ENCODE data around the gene IP6K3. TPM values are rescaled to one million over a fixed set of nuclear protein-coding genes. Genes with fewer than 3 reads are reported as not detected.

The IP6K3 gene
- polyA plus RNA-seq, 1 of the 3 experiments (the other 2 are of a cell fraction): 0.21 TPM

DNA sequence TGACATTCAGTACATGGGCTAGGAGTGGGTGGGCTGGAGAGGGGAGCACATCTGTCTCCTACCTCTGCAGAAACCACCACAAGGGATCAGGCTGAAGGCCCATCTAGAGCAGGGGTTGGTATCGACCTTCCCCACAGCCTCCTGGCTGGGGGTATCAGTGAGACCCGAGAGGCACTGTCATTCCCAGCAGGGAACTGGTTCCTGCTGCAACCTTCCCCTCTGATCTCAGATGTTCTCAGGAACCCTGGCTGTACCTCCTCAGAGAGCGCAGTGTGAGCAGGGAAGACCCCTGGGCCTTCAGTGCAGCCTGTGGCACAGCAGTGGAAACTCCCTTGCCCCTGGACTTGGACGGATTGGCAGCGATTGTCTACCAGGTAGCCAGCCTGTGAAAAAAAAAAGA is 7.8 kb downstream of the IP6K3 start:
- Histone ChIP-seq H3K9ac (no peak overlapping the region), H4K20me1 (ENCODE audit: insufficient read depth) (no peaks in the 10 kb centered on the region), H3K4me2 (no peak overlapping the region), H2AFZ (ENCODE audit: low read depth) (no peak overlapping the region), H3K27me3 (ENCODE audit: insufficient read depth) (no peaks in the 10 kb centered on the region), H3K9me2 (no peaks in the 10 kb centered on the region), H3K4me3 (ENCODE audit: low read depth in 2 of 2, low read length in 1 of 2) (no peak overlapping the region), H3K27ac (ENCODE audit: low read depth in 2 of 2, low read length in 1 of 2) (no peak overlapping the region), H3K79me2 (ENCODE audit: insufficient read depth) (no peaks in the 10 kb centered on the region), H3K36me3 (replicated peaks in 1 of 2; ENCODE audit: control insufficient read depth in 1 of 2, insufficient read depth in 2 of 2, low read length in 1 of 2) (no peaks in the 10 kb centered on the region), H3K4me1 (ENCODE audit: control insufficient read depth in 1 of 2, insufficient read depth in 2 of 2, low read depth in 1 of 2, low read length in 1 of 2) (peaks cover 0 to 26% of the 10 kb centered on the region in 2 experiments; a peak in 1 of 4 replicates), H3K9me3 (no peaks in the 10 kb centered on the region), H3F3A (replicated peaks; ENCODE audit: insufficient read depth) (no peaks in the 10 kb centered on the region)
- WGBS (ENCODE audit: low lambda C conversion rate): 79% methylated on average over 4 of the region's 5 CpGs
- TF ChIP-seq, protein P1, sequence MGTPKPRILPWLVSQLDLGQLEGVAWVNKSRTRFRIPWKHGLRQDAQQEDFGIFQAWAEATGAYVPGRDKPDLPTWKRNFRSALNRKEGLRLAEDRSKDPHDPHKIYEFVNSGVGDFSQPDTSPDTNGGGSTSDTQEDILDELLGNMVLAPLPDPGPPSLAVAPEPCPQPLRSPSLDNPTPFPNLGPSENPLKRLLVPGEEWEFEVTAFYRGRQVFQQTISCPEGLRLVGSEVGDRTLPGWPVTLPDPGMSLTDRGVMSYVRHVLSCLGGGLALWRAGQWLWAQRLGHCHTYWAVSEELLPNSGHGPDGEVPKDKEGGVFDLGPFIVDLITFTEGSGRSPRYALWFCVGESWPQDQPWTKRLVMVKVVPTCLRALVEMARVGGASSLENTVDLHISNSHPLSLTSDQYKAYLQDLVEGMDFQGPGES (IDR thresholded peaks at IDR 0.05; ENCODE audit: low read depth, low read length): no peak
- TF ChIP-seq TAF1 (IDR thresholded peaks at IDR 0.05; ENCODE audit: borderline replicate concordance, low read depth, low read length) (no peak), ELF1 (IDR thresholded peaks at IDR 0.05) (no peak), GABPA (IDR thresholded peaks at IDR 0.05; ENCODE audit: low read depth) (no peak), SMC3 (IDR thresholded peaks at IDR 0.05; ENCODE audit: low read depth, low read length) (no peak), TEAD4 (IDR thresholded peaks at IDR 0.05; ENCODE audit: borderline replicate concordance, insufficient read depth) (no peak), FOSL2 (IDR thresholded peaks at IDR 0.05; ENCODE audit: borderline replicate concordance, low read depth) (no peak), TCF12 (IDR thresholded peaks at IDR 0.05) (no peak), SIN3A (IDR thresholded peaks at IDR 0.05; ENCODE audit: borderline replicate concordance, low read depth, low read length) (no peak), JUND (IDR thresholded peaks at IDR 0.05) (no peak), RXRA (IDR thresholded peaks at IDR 0.05; ENCODE audit: borderline replicate concordance, low read depth) (no peak), FOXJ3 (CRISPR knock-in tag; IDR thresholded peaks at IDR 0.05) (no peak), FOXM1 (IDR thresholded peaks at IDR 0.05; ENCODE audit: low read depth) (no peak)
- TF ChIP-seq, protein P2, sequence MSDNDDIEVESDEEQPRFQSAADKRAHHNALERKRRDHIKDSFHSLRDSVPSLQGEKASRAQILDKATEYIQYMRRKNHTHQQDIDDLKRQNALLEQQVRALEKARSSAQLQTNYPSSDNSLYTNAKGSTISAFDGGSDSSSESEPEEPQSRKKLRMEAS (IDR thresholded peaks at IDR 0.05; ENCODE audit: low read depth): no peak
- TF ChIP-seq, protein P3, sequence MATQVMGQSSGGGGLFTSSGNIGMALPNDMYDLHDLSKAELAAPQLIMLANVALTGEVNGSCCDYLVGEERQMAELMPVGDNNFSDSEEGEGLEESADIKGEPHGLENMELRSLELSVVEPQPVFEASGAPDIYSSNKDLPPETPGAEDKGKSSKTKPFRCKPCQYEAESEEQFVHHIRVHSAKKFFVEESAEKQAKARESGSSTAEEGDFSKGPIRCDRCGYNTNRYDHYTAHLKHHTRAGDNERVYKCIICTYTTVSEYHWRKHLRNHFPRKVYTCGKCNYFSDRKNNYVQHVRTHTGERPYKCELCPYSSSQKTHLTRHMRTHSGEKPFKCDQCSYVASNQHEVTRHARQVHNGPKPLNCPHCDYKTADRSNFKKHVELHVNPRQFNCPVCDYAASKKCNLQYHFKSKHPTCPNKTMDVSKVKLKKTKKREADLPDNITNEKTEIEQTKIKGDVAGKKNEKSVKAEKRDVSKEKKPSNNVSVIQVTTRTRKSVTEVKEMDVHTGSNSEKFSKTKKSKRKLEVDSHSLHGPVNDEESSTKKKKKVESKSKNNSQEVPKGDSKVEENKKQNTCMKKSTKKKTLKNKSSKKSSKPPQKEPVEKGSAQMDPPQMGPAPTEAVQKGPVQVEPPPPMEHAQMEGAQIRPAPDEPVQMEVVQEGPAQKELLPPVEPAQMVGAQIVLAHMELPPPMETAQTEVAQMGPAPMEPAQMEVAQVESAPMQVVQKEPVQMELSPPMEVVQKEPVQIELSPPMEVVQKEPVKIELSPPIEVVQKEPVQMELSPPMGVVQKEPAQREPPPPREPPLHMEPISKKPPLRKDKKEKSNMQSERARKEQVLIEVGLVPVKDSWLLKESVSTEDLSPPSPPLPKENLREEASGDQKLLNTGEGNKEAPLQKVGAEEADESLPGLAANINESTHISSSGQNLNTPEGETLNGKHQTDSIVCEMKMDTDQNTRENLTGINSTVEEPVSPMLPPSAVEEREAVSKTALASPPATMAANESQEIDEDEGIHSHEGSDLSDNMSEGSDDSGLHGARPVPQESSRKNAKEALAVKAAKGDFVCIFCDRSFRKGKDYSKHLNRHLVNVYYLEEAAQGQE (IDR thresholded peaks at IDR 0.05; ENCODE audit: low read depth, low read length): no peak
- TF ChIP-seq, protein P4, sequence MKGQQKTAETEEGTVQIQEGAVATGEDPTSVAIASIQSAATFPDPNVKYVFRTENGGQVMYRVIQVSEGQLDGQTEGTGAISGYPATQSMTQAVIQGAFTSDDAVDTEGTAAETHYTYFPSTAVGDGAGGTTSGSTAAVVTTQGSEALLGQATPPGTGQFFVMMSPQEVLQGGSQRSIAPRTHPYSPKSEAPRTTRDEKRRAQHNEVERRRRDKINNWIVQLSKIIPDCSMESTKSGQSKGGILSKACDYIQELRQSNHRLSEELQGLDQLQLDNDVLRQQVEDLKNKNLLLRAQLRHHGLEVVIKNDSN (IDR thresholded peaks at IDR 0.05; ENCODE audit: borderline replicate concordance, low read depth): no peak
- CTCF ChIA-PET: interaction anchor here (0.6 to 1.9 kb wide), 6 partner anchors 23 to 426 kb away, joined by 3 to 11 read pairs (median 4); partner anchors contain the start of gene UQCC2
- POLR2A ChIA-PET: no interaction called here
- no peak for DNase-seq

Measured in SK-N-SH (cell line).